H1 (cell line): ENCODE data around the gene FAM170A. TPM values are rescaled to one million over a fixed set of nuclear protein-coding genes. Genes with fewer than 3 reads are reported as not detected.

Experiments
- CHD7 ChIP-seq: fragments of 300-600 bp; sonication (generic); IDR thresholded peaks from 2 replicates; pipeline ENCODE4 v1.7.1; 2012; ENCODE audit warnings: low read length, moderate library complexity, mild to moderate bottlenecking, inconsistent platforms; ENCODE audit not compliant: insufficient replicate concordance
- polyA plus RNA-seq, 7 experiments: library from polyadenylated mRNA; depleted of rRNA in 3 of 7; stranded (reverse) in 5 of 7; unstranded in 2 of 7; fragments of >200 nt in 5 of 7; fragments of 200-250 nt in 2 of 7; gene quantifications; 1 replicate in 5 of 7; 2 replicates in 1 of 7; 4 replicates in 1 of 7; pipeline versions ENCODE4 v1.2.1 to v1.2.3, GENCODE V29; 2011 to 2013; ENCODE audit warnings: missing spikeins in 2 of 7, mixed read lengths in 2 of 7
- total RNA-seq: library from RNA; stranded (reverse); fragmentation: NEBNext Ultra II Directional; extraction: Animal tissue kit (Norgen Biotek cat#: 25700); gene quantifications from 2 replicates; pipeline ENCODE4 v1.2.1, GENCODE V29; 2021

FAM170A gene
- total and polyA plus RNA-seq, 2 of the 8 experiments (the other 6 are each of a cell fraction or from before 2014, with no cell fraction given) = not detected

GRCh38 chr5:119614838-119615237, 14.5 kb upstream of the FAM170A start (continued):
- no peak for TF ChIP-seq CHD7
